GM18867 (cell line): ENCODE data around the gene FAM120B.

Source experiments
- ATAC-seq: cut with Tn5 transposase; IDR thresholded peaks from one replicate; pipeline ENCODE4 v1.9.1; 2021; ENCODE audit warnings: mild to moderate bottlenecking, moderate library complexity; ENCODE audit not compliant: unreplicated experiment

Gene FAM120B

DNA sequence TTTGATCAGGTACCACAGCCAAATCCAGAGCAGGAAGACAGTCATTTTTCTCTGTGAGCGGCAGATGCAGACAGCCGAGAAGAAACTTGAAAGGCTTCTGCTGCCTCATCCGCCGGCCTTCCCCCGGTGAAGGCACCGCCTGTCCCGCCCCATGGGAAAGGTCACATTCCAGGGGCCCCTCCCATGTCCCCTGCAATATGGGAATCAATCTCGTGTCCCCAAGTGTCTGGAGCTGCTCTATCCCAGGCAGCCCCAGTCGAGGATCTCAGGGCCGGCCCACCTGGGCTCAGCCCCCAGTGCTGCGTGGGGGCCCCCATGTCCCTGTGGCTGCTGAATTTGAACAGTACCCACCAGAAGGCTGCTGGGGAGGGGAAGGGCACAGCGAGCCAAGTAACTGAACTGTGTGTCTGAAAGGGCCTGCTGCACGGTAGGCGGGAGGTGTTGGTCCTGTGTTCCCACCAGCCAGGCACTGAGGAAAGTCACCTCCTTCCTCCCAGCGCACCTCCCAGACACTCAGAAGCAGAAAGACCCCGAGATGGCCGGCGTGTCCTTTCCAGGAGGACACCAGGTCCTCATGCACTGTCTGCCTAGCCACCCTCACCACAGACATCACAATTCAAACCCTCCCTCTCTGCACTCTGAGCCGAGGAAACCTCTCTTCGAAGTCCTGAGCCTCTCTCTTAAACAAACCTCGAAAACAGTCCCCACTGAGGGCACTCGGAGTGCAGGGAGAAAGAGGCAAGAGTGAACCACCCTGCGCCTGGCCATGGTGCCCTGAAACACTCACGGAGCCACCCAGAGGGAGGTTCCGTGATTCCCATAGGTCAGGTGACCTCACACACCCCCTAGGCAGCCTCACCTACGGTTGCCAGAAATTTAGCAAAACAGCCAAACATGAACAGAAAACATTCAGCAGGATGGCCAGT is 147.3 kb downstream of the FAM120B start:
- no peak for ATAC-seq

DNA sequence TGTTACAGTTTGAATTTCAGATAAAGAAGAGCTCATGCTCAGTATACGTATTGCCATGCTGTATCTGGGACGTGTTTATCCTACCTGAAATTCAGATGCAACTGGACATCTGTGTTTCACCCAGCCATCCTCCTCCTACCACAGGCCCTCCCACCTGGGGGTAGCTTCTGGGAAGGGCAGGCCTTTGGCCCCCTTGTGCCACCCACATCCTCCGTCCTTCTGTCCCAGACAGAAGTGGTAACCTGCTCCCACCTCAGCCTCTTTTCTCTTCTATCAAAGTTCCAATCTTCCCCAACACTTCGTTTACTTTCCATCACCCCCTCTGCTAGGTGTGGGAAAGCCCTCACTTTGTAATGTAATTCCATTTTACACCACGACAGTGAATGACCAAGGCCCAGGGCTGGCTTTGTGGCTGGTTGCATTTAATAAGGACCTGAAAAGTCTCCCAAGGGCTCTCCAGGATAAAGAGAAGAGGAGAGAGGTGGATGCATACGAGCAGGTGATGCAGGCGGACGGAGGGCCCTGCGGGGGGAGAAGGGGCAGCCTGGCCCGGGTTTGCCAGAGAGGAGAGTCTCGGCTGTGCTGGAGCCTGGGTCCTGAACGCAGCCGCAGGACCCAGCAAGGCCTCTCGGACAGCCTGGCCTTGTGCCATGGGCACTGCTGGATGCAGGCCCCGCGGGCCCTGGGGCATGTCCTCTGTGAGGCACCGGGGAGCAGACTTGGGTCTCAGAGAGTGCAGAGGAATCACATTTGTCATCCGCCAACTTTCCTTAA is 148.1 kb downstream of the FAM120B start:
- ATAC-seq: no peak

DNA sequence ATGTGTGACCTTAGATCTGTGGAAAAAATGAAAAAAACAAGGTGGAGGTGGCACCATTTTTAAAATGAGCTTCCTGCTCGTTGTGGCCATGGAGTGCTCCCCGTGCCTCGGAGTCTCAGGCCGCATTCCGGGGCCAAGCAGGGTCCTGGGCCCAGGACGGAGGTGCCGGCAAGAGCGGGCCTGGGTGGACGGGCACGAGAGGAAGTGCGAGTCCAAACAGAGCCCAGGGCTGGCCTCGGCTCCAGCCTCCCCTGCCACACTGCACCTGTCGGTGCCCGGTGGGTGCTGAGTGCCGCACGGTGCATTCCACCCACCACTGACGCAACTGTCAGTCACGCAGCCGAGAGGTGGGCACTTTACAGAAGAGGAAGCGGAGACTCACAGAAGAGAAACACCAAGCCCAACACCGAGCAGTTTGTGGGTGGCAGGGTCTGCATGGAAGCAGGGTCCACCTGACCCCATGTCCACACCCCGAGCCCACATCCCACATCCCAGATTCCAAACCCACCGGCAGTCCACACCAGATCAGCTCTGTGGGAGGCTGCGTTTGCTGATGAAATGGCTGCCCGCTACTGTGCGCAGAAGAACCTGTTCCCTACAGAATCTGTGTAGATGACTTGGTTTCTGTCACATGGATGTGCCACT is 148.9 kb downstream of the FAM120B start:
- no peak for ATAC-seq

DNA sequence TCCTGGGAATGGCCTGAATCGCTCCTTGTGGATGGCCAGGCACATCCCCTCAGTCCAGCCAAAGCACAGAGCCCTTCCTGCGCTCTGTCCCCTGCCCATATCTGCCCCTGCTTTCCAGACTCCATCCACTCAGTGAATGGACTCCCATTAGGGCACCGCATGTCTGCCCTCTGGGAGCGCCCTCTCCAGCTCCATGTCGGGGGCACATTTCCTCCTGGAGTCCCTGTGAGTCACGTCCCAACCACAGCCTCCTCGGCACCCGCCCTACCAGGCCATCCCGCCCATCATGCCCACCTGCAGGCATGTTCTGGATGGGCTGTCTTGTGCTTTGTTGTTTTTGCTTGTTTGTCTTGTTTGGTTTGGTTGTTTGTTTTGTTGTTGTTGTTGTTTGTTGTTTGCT is 149.8 kb downstream of the FAM120B start:
- ATAC-seq: no peak
